ENCODE results near the gene LEFTY2. TPM values are rescaled to one million over a fixed set of nuclear protein-coding genes. Genes with fewer than 3 reads are reported as not detected.
"Not testable (repeated sequence)": the region's sequence is repeated elsewhere in the genome, so short reads cannot be mapped to it uniquely, and the experiment has no call there.

LEFTY2 gene
- total and polyA plus RNA-seq, 2 donors = 0.34 to 3.9 TPM

DNA sequence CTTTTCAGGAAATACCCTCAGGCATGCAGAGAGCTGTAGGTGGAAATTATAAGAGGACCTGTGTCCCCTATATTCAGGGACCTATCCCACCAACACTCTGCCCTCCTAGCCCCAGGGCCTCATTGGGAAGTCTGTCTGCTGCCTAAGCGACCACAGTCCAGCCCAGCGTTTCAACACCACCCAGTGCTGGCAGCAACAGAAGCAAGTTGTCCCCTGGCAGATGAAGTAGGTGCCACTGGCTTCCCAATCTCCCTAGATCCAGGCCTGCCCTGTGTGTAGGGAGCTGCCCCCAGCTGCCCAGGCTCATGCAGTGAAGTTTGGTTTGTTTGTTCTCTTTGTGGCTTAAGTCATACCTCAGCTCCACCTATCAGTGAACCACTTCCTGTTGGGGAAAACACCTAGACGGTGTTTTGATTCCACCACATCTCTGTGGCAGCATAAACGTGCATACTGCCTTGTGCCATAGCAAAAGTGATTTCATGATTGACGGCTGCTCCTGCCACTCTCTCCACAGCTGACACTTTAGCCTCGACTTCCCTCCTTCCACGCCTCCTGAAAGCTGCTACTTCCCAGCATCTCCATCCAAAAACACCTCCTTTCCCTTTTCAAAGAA is 44.0 kb downstream of the LEFTY2 start:
- 66% methylated on average over 7 of the region's 7 CpGs for WGBS
- DNase-seq (ENCODE audit: extremely low spot score) = no peak
- Histone ChIP-seq H3K4me1 (ENCODE audit: insufficient read depth) (no peaks in the 10 kb centered on the region), H3K27ac (ENCODE audit: low read depth) (no peak overlapping the region), H3K36me3 (ENCODE audit: insufficient read depth) (no peaks in the 10 kb centered on the region), H3K4me3 (ENCODE audit: low read depth, low read length) (no peak overlapping the region)

DNA sequence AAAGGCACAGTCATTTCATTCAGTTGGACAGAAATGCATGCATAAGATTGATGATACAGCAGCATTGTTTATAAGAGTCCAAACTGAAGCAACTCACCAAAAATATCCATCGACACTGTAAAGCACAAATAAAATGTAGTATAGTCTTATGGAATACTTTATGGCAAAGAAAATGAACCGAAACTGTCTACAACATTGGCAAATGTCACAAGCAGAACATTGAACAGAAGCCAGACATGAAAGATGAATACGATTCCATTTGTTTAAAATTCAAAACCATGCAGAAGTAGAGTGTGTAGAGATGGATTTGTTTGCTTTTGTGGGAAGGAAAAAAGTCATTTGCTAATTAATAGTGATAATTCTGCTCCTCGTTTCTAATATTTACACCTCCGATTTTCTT is 44.5 kb downstream of the LEFTY2 start:
- DNase-seq (ENCODE audit: extremely low spot score) = no peak
- Histone ChIP-seq H3K4me1 (ENCODE audit: insufficient read depth) (no peaks in the 10 kb centered on the region), H3K27ac (ENCODE audit: low read depth) (no peak overlapping the region), H3K4me3 (ENCODE audit: low read depth, low read length) (no peak overlapping the region), H3K36me3 (ENCODE audit: insufficient read depth) (no peaks in the 10 kb centered on the region)
- WGBS = 69% methylated on average over 5 of the region's 5 CpGs

DNA sequence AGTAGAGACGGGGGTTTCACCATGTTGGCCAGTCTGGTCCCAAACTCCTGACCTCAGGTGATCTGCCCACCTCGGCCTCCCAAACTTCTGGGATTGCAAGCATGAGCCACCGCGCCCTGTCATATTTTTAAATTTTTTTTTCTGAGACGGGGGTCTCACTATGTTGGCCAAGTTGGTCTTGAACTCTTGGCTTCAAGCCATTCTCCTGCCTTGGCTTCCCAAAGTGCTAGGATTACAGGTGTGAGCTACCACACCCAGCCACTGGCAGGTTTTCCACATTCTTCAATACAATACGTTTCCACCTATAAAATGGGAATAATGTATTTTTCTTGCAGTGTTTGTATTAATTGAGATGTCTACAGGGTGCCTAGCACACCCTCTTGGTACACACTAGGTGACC is 48.7 kb downstream of the LEFTY2 start:
- whole genome bisulfite sequencing = 86% methylated on average over 6 of the region's 6 CpGs
- no peaks in the 10 kb centered on the region for H3K36me3 ChIP-seq (ENCODE audit: insufficient read depth)
- DNase-seq (ENCODE audit: extremely low spot score) = no peak
- H3K27ac ChIP-seq (ENCODE audit: low read depth) = no peak overlapping the region
- no peak overlapping the region for H3K4me3 ChIP-seq (ENCODE audit: low read depth, low read length)
- no peaks in the 10 kb centered on the region for H3K4me1 ChIP-seq (ENCODE audit: insufficient read depth)

DNA sequence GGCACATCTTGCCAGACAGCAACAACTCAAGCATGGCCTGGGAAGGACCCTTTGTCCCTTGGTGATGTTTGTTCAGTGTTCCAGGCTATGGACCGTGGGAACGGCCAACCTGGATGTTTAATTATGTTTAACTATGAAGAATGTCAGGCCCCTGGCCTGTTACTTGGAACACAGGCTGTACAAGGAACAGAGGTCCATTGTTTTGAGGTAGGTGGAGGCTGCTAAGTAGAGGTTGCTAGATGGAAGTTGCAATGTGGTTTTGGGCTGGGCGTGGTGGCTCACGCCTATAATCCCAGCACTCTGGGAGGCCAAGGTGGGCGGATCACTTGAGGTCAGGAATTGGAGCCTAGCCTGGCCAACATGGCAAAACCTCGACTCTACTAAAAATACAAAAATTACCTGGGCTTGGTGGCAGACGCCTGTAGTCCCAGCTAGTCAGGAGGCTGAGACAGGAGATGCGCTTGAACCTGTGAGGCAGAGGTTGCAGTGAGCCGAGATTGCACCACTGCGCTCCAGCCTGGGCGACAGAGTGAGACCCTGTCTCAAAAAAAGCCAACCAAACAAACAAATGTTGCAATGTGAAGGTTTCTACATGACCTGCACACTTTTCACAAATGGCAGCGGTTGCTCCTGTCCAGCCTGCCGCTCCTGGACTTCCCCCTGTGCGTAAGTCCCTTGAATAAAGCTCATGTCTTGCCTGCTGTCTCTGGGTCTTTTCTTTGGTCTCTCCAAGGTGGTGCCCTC is 49.6 kb downstream of the LEFTY2 start:
- Histone ChIP-seq H3K4me1 (ENCODE audit: insufficient read depth) (no peaks in the 10 kb centered on the region), H3K36me3 (ENCODE audit: insufficient read depth) (no peaks in the 10 kb centered on the region), H3K27ac (ENCODE audit: low read depth) (no peak overlapping the region), H3K4me3 (ENCODE audit: low read depth, low read length) (no peak overlapping the region)
- DNase-seq (ENCODE audit: extremely low spot score) = no peak
- 94% methylated on average over 14 of the region's 14 CpGs for WGBS

DNA sequence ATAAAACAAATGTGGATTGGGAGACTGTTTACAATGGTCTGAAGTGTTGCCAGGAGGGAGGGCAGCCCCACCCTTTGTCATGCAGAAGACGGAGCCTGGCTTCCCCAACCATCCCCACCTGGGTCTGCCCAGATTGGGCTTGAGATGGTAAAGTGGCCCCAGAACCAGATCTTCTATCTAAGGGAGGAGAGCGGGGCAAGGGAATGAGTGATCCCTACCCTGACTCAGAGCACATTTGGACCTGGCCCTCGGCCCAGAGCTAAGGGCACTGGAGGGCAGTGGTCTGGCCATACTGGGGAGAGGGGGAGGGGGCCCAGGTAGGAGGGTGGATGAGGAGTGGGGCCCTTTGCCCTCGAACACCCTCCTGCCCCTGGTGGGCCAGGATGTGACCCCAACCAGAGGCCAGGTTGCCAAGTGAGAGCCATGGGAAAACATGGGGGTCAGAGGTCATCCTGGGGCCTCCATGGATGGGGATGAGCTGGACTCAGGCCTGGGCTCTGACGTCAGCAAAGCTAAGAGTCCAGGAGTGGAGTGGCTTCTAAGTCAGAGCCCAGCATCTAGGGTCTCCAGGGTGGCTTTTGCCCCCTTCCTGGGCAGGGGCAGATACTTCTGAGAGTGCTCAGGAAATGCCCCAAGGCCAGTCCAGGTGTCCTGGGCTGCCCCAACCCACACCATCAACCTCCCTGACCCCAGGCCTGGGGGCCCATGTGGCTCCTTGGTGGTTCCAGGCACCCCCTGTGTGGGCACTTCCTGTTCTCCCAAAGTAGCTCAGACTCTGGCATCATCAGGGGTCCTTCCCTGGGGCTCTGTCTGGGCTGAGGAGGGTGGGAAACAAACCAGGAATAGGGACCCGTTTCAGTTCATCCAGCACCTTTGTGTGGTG is 50.4 kb downstream of the LEFTY2 start:
- H3K4me3 ChIP-seq (ENCODE audit: low read depth, low read length) = no peak overlapping the region
- H3K4me1 ChIP-seq (ENCODE audit: insufficient read depth) = no peaks in the 10 kb centered on the region
- no peaks in the 10 kb centered on the region for H3K36me3 ChIP-seq (ENCODE audit: insufficient read depth)
- no peak for DNase-seq (ENCODE audit: extremely low spot score)
- WGBS = 65% methylated on average over 6 of the region's 6 CpGs
- no peak overlapping the region for H3K27ac ChIP-seq (ENCODE audit: low read depth)

DNA sequence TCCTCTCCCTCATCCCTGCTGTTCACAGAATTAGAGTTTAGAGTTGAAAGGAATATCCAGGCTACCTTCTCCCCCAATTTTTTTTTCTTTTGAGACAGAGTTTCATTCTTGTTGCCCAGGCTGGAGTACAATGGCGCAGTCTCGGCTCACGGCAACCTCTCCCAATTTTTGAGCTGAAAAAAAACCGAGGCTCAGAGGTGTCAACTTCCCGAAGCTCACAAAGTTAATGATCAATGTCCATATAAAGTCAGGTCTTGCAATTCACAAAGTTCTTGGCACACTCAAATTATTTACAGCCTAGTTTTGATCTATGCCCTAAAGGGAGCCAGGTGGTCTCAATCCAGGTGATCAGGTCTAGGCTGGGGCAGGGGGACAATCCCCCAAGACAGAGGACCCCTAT is 51.3 kb downstream of the LEFTY2 start:
- WGBS = 84% methylated on average over 5 of the region's 5 CpGs
- DNase-seq (ENCODE audit: extremely low spot score) = no peak
- no peaks in the 10 kb centered on the region for H3K4me1 ChIP-seq (ENCODE audit: insufficient read depth)

DNA sequence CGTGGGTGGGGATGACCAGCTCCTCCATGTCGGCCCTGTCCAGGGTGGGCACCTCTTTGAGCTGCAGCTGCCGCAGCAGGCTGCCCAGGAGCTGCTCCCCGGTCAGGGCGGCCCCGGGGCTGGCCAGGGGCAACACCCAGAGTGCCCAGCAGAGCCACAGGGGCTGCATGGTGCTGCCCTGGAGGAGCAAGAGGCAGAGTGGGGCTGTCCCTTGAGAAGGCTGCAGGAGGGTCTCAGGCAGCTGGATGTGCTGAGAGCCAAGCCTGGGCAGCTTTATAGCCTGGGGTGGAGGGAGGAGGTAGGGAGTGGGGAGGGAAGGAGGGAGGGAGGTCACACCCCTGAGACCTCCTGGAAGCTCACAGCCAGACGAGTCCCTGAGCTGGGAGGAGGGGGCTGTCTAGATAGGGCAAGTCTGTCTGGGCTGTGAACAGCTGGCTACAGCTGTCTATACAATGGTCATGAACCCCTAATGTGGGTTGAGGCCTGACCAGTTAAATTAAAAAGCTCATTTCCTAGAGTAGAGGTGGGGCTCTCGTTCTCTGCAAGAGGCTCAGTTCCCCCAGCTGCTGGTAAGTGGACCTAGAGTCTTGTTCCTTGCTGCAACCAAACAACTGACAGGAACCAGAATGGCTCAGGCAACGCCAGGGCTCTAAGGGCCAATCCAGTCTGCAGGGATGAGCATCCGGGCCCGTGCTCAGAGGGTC is 52.0 kb downstream of the LEFTY2 start, which contains the start of gene LEFTY1:
Gene LEFTY1, minus strand, starts transcription at position 249 of the 704 bp plus-strand sequence. Its CDS starts 80 bp downstream, at position 169.
- no peaks in the 10 kb centered on the region for H3K36me3 ChIP-seq (ENCODE audit: insufficient read depth)
- H3K4me3 ChIP-seq (ENCODE audit: low read depth, low read length) = no peak within 1 kb of the TSS
- no peaks in the 10 kb centered on the region for H3K4me1 ChIP-seq (ENCODE audit: insufficient read depth)
- 67% methylated on average over 11 of the region's 11 CpGs for WGBS
- no peak within 1 kb of the TSS for H3K27ac ChIP-seq (ENCODE audit: low read depth)
- no peak for DNase-seq (ENCODE audit: extremely low spot score)

More for the DNA sequence above, 51.3 kb downstream of the LEFTY2 start:
- Histone ChIP-seq H3K27ac (ENCODE audit: low read depth) (no peak overlapping the region), H3K36me3 (ENCODE audit: insufficient read depth) (no peaks in the 10 kb centered on the region), H3K4me3 (ENCODE audit: low read depth, low read length) (no peak overlapping the region)

DNA sequence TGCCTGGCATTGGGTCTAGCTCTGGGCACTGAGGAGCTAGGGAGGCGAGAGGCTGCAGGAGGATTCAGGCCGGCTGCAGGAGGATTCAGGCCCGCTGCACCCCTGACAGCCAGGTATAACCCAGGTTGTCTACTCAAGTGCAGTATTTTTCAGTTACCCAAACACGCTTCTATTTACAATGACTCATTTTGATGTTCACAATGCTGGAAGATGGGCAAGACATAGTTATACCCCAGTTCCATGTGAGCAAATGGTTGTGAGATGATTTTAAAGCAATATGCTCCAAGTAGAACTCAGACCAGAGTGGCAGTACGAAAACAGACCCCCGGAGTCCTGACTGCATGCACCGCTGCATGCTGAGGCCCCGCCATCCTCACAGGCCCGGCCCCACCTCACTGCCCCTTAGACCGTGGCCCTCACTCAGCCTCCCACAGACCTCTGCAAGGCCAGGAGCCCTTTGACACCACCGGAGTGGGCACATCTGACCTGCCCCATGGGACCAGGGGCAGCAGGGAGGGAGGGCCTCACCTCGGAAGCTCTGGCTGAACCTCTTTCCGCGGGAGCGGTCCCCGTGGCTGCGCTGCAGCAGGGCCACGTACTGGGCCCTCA is 52.6 kb downstream of the LEFTY2 start:
- Histone ChIP-seq H3K4me3 (ENCODE audit: low read depth, low read length) (no peak overlapping the region), H3K27ac (ENCODE audit: low read depth) (no peak overlapping the region), H3K36me3 (ENCODE audit: insufficient read depth) (no peaks in the 10 kb centered on the region), H3K4me1 (ENCODE audit: insufficient read depth) (no peaks in the 10 kb centered on the region)
- DNase-seq (ENCODE audit: extremely low spot score) = no peak
- WGBS = 84% methylated on average over 18 of the region's 18 CpGs

DNA sequence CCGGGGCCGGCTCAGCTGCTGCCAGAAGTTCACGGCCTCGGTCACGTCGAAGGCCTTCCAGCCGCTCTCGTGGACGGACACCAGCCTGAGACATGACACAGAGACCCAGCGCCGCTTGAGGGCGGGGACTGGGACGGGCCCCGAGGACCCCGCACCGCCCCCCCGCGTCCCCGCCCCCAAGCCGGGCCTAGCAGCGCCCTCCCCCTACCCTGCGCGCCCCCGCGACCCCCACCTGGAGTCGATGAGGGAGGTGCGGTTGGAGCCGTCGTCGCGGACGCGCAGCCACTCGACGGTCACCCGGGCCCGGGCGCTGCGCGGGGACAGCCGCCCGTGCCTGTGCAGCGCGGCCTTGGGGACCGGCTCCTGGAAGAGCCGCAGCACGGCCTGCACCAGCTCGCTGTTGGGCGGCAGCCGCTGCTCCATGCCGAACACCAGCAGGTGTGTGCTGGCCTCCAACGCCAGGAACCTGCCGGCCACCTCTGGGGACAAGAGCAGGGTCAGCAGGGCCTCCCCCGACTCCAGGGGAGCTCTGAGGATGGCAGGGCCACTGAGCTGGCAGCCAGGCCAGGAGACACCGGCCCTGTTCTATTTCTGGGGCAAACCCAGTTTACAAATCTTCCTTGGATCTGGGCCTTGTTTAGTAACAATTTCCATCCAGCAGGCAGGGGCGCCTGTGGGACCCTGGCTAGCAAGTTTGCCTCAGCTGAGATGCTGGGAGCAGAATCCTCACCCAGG is 53.3 kb downstream of the LEFTY2 start:
- H3K4me3 ChIP-seq (ENCODE audit: low read depth, low read length); H3K36me3 ChIP-seq (ENCODE audit: insufficient read depth); H3K4me1 ChIP-seq (ENCODE audit: insufficient read depth); DNase-seq (ENCODE audit: extremely low spot score); H3K27ac ChIP-seq (ENCODE audit: low read depth): not testable (repeated sequence)
- 32% methylated on average over 43 of the region's 56 CpGs for WGBS

DNA sequence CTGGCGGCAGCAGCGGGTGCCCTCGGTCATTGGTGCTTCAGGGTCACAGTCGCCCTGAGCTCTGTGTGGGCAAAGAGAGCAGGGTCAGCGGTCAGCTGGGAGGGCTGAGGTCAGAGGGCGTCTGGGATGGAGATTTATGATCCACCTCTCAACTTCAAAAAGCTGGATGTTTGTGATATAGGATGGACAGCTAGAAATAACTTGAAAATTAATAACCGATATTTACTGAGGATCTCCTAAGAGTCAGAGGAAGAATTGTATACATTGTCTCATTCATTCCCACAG is 54.0 kb downstream of the LEFTY2 start:
- no peak for DNase-seq (ENCODE audit: extremely low spot score)
- Histone ChIP-seq H3K4me3 (ENCODE audit: low read depth, low read length) (no peak overlapping the region), H3K27ac (ENCODE audit: low read depth) (no peak overlapping the region), H3K4me1 (ENCODE audit: insufficient read depth) (no peaks in the 10 kb centered on the region), H3K36me3 (ENCODE audit: insufficient read depth) (no peaks in the 10 kb centered on the region)
- 93% methylated on average over 7 of the region's 7 CpGs for WGBS
